GM12873 (cell line): ENCODE measurements around the gene ADAMTS18.

Experiments used
- TF ChIP-seq, protein P1 (sequence below): IDR thresholded peaks from 2 replicates; pipeline ENCODE4 v1.5.1; 2012; ENCODE audit warnings: low read depth, mild to moderate bottlenecking, moderate library complexity, low read length, control low read depth; ENCODE audit not compliant: insufficient read depth; ENCODE audit errors: missing control alignments

The ADAMTS18 gene, protein sequence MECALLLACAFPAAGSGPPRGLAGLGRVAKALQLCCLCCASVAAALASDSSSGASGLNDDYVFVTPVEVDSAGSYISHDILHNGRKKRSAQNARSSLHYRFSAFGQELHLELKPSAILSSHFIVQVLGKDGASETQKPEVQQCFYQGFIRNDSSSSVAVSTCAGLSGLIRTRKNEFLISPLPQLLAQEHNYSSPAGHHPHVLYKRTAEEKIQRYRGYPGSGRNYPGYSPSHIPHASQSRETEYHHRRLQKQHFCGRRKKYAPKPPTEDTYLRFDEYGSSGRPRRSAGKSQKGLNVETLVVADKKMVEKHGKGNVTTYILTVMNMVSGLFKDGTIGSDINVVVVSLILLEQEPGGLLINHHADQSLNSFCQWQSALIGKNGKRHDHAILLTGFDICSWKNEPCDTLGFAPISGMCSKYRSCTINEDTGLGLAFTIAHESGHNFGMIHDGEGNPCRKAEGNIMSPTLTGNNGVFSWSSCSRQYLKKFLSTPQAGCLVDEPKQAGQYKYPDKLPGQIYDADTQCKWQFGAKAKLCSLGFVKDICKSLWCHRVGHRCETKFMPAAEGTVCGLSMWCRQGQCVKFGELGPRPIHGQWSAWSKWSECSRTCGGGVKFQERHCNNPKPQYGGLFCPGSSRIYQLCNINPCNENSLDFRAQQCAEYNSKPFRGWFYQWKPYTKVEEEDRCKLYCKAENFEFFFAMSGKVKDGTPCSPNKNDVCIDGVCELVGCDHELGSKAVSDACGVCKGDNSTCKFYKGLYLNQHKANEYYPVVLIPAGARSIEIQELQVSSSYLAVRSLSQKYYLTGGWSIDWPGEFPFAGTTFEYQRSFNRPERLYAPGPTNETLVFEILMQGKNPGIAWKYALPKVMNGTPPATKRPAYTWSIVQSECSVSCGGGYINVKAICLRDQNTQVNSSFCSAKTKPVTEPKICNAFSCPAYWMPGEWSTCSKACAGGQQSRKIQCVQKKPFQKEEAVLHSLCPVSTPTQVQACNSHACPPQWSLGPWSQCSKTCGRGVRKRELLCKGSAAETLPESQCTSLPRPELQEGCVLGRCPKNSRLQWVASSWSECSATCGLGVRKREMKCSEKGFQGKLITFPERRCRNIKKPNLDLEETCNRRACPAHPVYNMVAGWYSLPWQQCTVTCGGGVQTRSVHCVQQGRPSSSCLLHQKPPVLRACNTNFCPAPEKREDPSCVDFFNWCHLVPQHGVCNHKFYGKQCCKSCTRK (N-terminal part only)

DNA sequence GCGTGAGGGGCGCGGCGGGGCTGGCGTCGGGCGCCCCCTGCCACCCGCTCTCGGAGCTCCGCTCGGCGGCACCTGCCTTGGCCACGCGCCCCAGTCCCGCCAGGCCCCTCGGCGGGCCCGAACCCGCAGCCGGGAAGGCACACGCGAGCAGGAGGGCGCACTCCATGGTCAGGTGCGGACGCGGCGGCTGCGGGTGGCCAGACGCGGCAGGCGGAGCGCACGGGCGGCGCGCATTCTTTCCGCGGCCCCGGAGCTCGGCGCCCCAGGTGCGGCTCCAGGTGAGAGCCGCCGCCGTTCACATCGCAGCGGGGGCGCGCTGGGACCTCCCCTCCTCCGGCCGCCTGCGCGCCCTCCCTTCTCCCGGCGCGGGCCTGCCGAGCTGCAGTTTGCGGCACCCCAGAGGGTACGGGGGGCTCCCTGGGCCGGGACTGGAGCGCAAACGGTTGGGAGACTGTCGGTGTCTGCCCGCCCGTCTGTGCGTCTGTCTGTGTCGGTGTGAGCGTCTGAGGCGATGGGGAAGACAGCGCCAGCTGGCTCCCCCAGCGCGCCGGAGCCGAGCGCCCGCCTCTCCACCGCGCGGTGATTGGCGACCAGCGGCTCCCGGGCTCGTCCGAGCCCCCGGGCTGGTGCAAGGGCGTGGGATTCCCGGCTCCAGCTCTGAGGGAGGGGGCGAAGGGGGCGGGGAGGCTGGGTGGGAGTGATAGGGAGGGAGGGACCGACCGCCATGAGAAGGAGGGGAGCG lies at the start of gene ADAMTS18:
Gene ADAMTS18 (minus strand): TSS at position 505 of the 742 bp plus-strand sequence. CDS start 339 bp downstream, at position 166.
- TF ChIP-seq, protein P1, sequence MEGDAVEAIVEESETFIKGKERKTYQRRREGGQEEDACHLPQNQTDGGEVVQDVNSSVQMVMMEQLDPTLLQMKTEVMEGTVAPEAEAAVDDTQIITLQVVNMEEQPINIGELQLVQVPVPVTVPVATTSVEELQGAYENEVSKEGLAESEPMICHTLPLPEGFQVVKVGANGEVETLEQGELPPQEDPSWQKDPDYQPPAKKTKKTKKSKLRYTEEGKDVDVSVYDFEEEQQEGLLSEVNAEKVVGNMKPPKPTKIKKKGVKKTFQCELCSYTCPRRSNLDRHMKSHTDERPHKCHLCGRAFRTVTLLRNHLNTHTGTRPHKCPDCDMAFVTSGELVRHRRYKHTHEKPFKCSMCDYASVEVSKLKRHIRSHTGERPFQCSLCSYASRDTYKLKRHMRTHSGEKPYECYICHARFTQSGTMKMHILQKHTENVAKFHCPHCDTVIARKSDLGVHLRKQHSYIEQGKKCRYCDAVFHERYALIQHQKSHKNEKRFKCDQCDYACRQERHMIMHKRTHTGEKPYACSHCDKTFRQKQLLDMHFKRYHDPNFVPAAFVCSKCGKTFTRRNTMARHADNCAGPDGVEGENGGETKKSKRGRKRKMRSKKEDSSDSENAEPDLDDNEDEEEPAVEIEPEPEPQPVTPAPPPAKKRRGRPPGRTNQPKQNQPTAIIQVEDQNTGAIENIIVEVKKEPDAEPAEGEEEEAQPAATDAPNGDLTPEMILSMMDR: no peak

GRCh38 chr16:77480681-77481315 lies 46.0 kb upstream of the ADAMTS18 start:
- TF ChIP-seq, protein P1: no peak

GRCh38 chr16:77472262-77472661 lies 37.4 kb upstream of the ADAMTS18 start:
- TF ChIP-seq, protein P1: no peak

- TF ChIP-seq, protein P1: no peak
Observed at GRCh38 chr16:77470851-77471250, 36.0 kb upstream of the ADAMTS18 start.

DNA sequence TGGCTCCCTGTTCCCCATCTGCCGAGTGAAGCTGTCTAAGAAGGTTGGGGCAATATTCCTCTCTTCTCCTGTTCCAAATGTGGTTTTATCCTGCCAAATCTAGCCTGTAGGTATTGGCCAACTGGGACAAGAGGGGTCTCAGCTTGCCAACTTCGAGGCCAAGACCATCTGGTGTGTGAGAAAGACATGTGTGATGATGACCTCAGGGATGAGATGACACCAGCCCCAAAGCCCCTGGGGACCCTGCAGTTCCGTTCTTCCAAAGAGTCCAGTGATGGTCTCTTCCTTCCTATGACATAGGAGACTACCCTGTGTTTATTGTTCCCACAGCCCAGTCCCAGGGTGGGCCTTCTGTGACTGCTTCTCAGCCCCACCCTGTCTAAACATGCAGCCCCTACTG lies 34.8 kb upstream of the ADAMTS18 start:
- TF ChIP-seq, protein P1: no peak

GRCh38 chr16:77468831-77469230 lies 34.0 kb upstream of the ADAMTS18 start:
- TF ChIP-seq, protein P1: no peak
